ENCODE data around the gene SP100. TPM values are rescaled to one million over a fixed set of nuclear protein-coding genes. Genes with fewer than 3 reads are reported as not detected.

SP100 gene
- total RNA-seq, 1 donor from 2014 or later = 92.6 TPM

Other genes starting within 250 kb of the SP100 start
- 14.8 and 15.1 TPM in 2 replicates for gene SP110, start 196.2 kb upstream of the SP100 start, total RNA-seq
- 0.42 and 0.80 TPM in 2 replicates for gene SP140, start 190.5 kb upstream of the SP100 start, total RNA-seq
- 9.7 and 14.4 TPM in 2 replicates for gene SP140L, start 89.0 kb upstream of the SP100 start, total RNA-seq